GM12878 (cell line): Measurements from ENCODE around the gene SOX18.
A peak's percentile ranks its signal among the peaks of the same experiment; 100 is the strongest.

ENCODE experiments used
- ATF3 ChIP-seq: IDR thresholded peaks from 2 replicates; pipeline ENCODE4 v1.6.1; 2011; ENCODE audit warnings: low read depth, mild to moderate bottlenecking, low read length, moderate library complexity, borderline replicate concordance; ENCODE audit errors: extremely low read depth
- CHD2 ChIP-seq: IDR thresholded peaks from 2 replicates; pipeline ENCODE4 v1.6.1; 2011; ENCODE audit warnings: low read depth, low read length, improper control_type of control experiment, borderline replicate concordance
- CTCF ChIP-seq, 3 experiments: IDR thresholded peaks in 2 of 3; conservative IDR thresholded peaks in 1 of 3; 2 replicates each; pipeline ENCODE4 v1.5.1; 2011; ENCODE audit warnings: low read depth in 3 of 3, low read length in 3 of 3, mild to moderate bottlenecking in 3 of 3, control low read depth in 2 of 3, moderate library complexity in 2 of 3, inconsistent platforms in 1 of 3, mixed read lengths in 1 of 3; ENCODE audit not compliant: control insufficient read depth in 2 of 3, insufficient read depth in 1 of 3; ENCODE audit errors: extremely low read depth in 1 of 3
- EP300 ChIP-seq, 2 experiments: fragments of 150-350 bp in 1 of 2; IDR thresholded peaks; 2 replicates each; pipeline ENCODE4 v1.6.1; 2011 to 2012; ENCODE audit warnings: low read depth in 2 of 2, low read length in 2 of 2, borderline replicate concordance in 1 of 2, improper control_type of control experiment in 1 of 2, inconsistent platforms in 1 of 2; ENCODE audit not compliant: control insufficient read depth in 1 of 2
- LARP7 ChIP-seq: fragments of 450-650 bp; IDR thresholded peaks from 2 replicates; pipeline ENCODE4 v1.6.1; 2017; ENCODE audit warnings: mild to moderate bottlenecking
- POLR2A ChIP-seq: IDR thresholded peaks from 2 replicates; pipeline ENCODE4 v1.6.1; 2011; ENCODE audit warnings: low read depth, mild to moderate bottlenecking, low read length
- USF2 ChIP-seq: IDR thresholded peaks from 2 replicates; pipeline ENCODE4 v1.6.1; 2011; ENCODE audit warnings: low read depth, low read length, improper control_type of control experiment, borderline replicate concordance
- ZNF274 ChIP-seq: IDR thresholded peaks from one replicate; pipeline ENCODE4 v1.8.0; 2011; ENCODE audit not compliant: insufficient read length, insufficient read depth
- TF ChIP-seq, protein P1 (sequence below): fragments of 450-650 bp; formaldehyde crosslinking; IDR thresholded peaks from 2 replicates; pipeline ENCODE4 v1.5.0; 2022; ENCODE audit warnings: mild to moderate bottlenecking, missing genetic modification characterization
- TF ChIP-seq, protein P2 (sequence below): IDR thresholded peaks from 2 replicates; pipeline ENCODE4 v1.6.1; 2012; ENCODE audit warnings: low read depth, low read length, improper control_type of control experiment

DNA sequence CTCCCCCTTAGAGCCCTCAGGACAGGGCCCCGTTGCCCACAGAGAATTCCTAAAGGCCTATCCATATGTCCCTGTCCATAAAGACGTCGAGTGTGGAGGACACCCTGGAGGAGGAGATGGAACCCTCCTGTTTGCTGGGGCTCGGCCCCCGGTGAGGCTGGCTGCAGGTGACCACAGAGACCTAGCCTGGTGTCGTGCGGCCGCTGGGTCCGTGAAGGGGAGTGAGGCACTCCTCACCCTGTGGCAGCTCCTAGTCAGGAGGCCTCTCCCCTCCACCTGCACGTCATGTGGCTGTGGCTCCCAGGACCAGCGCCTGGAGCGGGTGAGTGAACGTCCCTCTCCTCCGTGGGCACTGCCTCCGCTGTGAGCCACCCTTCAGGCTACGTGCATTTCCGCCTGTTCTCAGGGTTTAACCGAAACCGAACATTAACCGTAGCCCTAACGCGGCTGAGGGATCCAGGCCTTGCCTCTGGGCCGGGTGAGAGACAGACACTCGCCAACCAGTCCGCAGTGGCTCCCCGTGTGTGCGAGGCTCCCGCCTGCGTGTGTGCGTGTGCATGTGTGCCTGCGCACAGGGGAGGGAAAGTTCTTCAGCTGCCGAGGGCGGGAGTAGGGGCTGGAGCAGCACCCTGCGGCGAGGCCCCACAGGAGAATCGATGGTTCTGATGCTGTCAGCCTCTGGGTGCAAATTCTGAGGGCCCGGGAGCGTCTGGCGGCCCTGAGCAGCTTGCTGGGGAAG, 7.6 kb upstream of the SOX18 start:
- TF ChIP-seq, protein P1, sequence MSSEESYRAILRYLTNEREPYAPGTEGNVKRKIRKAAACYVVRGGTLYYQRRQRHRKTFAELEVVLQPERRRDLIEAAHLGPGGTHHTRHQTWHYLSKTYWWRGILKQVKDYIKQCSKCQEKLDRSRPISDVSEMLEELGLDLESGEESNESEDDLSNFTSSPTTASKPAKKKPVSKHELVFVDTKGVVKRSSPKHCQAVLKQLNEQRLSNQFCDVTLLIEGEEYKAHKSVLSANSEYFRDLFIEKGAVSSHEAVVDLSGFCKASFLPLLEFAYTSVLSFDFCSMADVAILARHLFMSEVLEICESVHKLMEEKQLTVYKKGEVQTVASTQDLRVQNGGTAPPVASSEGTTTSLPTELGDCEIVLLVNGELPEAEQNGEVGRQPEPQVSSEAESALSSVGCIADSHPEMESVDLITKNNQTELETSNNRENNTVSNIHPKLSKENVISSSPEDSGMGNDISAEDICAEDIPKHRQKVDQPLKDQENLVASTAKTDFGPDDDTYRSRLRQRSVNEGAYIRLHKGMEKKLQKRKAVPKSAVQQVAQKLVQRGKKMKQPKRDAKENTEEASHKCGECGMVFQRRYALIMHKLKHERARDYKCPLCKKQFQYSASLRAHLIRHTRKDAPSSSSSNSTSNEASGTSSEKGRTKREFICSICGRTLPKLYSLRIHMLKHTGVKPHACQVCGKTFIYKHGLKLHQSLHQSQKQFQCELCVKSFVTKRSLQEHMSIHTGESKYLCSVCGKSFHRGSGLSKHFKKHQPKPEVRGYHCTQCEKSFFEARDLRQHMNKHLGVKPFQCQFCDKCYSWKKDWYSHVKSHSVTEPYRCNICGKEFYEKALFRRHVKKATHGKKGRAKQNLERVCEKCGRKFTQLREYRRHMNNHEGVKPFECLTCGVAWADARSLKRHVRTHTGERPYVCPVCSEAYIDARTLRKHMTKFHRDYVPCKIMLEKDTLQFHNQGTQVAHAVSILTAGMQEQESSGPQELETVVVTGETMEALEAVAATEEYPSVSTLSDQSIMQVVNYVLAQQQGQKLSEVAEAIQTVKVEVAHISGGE (CRISPR knock-in tag) = no peak
- no peak for TF ChIP-seq ZNF274
- TF ChIP-seq CHD2 = no peak
- TF ChIP-seq ATF3 = no peak
- no peak for TF ChIP-seq LARP7
- TF ChIP-seq EP300 (IDR thresholded peaks at IDR 0.05; ENCODE audit: borderline replicate concordance in 1 of 2, control insufficient read depth in 1 of 2, low read depth in 2 of 2, low read length in 2 of 2) = no peak
- no peak for TF ChIP-seq USF2
- TF ChIP-seq POLR2A = peak; percentile 45; the same call in 1 of the 2 replicates
- no peak for TF ChIP-seq CTCF (IDR thresholded peaks at IDR 0.05 in 2 of 3, conservative IDR thresholded peaks at IDR 0.05 in 1 of 3; ENCODE audit: control insufficient read depth in 2 of 3, extremely low read depth in 1 of 3, insufficient read depth in 1 of 3, low read depth in 3 of 3, low read length in 3 of 3)
- TF ChIP-seq, protein P2, sequence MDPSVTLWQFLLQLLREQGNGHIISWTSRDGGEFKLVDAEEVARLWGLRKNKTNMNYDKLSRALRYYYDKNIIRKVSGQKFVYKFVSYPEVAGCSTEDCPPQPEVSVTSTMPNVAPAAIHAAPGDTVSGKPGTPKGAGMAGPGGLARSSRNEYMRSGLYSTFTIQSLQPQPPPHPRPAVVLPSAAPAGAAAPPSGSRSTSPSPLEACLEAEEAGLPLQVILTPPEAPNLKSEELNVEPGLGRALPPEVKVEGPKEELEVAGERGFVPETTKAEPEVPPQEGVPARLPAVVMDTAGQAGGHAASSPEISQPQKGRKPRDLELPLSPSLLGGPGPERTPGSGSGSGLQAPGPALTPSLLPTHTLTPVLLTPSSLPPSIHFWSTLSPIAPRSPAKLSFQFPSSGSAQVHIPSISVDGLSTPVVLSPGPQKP = no peak
